ENCODE measurements around the gene ATP10A. TPM values are rescaled to one million over a fixed set of nuclear protein-coding genes. Genes with fewer than 3 reads are reported as not detected.

The ATP10A gene
- total RNA-seq, 1 experiment from 2014 or later = 2.1 TPM

DNA sequence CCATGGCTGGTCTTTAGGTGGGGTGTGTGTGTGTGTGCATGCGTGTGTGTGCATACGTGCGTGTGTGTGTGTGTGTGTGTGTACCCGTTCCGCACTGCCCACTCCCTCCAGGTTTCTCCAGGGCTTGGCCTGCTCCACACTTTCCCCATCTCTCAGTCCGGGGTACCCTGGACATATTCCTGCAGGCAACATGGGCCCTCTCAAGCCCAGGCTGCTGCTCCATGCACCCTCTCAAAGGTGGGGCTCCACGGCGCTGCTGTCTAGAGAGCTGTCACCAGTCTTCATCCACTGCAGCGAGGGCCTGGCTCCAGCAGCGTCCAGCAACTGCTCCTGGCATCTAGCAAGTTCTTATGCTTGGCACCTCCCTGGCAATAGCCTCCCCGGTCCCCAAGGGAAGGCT, 86.1 kb downstream of the ATP10A start:
- POLR2A ChIA-PET = no interaction called here
- CTCF ChIA-PET = interaction anchor here (0.7 kb wide), 1 partner anchor 175 kb away, joined by 3 read pairs; no protein-coding TSS in a partner anchor

DNA sequence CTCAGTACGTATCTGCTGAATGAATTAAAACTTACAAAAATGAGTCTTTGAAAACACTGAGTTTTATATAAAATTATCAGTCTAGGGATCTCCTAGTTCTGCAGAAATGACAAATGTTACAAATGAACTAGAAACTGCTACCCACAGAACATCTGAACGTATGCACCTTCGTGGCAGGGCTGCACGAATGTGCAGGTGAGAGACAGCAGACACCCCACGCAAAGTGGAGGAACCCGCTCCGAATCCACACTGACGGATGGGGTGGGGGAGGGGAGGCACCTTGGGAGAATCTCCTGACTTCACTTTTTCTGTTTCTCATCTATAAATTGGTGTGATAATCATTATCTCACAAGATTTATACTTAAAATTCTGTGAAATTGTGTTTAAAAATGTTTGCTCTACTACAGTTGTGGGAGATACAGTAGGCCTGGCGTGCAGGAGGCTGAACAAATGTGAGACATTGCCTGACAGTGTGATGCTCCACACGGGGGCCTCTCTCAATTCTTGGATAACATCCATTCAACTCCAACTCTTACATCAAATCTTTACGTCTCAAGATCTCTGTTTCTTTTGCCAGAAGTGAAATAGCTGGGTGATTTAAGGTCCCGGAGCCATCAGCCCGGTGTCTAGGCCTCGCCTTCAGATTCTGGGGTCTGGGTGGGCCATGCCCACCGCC, 86.9 kb downstream of the ATP10A start:
- DNase-seq (ENCODE audit: low spot score) = no peak
- POLR2A ChIA-PET = no interaction called here
- TF ChIP-seq, protein P1, sequence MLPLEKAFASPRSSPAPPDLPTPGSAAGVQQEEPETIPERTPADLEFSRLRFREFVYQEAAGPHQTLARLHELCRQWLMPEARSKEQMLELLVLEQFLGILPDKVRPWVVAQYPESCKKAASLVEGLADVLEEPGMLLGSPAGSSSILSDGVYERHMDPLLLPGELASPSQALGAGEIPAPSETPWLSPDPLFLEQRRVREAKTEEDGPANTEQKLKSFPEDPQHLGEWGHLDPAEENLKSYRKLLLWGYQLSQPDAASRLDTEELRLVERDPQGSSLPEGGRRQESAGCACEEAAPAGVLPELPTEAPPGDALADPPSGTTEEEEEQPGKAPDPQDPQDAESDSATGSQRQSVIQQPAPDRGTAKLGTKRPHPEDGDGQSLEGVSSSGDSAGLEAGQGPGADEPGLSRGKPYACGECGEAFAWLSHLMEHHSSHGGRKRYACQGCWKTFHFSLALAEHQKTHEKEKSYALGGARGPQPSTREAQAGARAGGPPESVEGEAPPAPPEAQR (CRISPR knock-in tag; IDR thresholded peaks at IDR 0.05) = no peak
- TF ChIP-seq, protein P2, sequence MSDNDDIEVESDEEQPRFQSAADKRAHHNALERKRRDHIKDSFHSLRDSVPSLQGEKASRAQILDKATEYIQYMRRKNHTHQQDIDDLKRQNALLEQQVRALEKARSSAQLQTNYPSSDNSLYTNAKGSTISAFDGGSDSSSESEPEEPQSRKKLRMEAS (CRISPR knock-in tag; IDR thresholded peaks at IDR 0.05) = no peak
- TF ChIP-seq GTF2I (CRISPR knock-in tag; conservative IDR thresholded peaks at IDR 0.05) (no peak), SOX15 (CRISPR knock-in tag; IDR thresholded peaks at IDR 0.05) (no peak), USF2 (CRISPR knock-in tag; IDR thresholded peaks at IDR 0.05) (no peak), TEAD4 (CRISPR knock-in tag; IDR thresholded peaks at IDR 0.05) (no peak), CBFB (CRISPR knock-in tag; IDR thresholded peaks at IDR 0.05; ENCODE audit: low read depth) (no peak), GABPB1 (CRISPR knock-in tag; IDR thresholded peaks at IDR 0.05) (no peak), GRHL2 (CRISPR knock-in tag; IDR thresholded peaks at IDR 0.05; ENCODE audit: insufficient replicate concordance, severe bottlenecking) (no peak), MXD4 (CRISPR knock-in tag; IDR thresholded peaks at IDR 0.05; ENCODE audit: borderline replicate concordance) (no peak), CREB1 (CRISPR knock-in tag; IDR thresholded peaks at IDR 0.05) (no peak)

More for the DNA sequence above, 86.1 kb downstream of the ATP10A start:
- Mint-ChIP-seq H3K4me3 (no peak overlapping the region), H3K27me3 (ENCODE audit: low read depth) (no peaks in the 10 kb centered on the region), H3K36me3 (no peaks in the 10 kb centered on the region), H3K27ac (no peak overlapping the region), H3K4me1 (peaks cover 33% of the 10 kb centered on the region), H3K9me3 (no peaks in the 10 kb centered on the region)
- ATAC-seq = no peak
- no peak for DNase-seq (ENCODE audit: low spot score)
- TF ChIP-seq, protein P3, sequence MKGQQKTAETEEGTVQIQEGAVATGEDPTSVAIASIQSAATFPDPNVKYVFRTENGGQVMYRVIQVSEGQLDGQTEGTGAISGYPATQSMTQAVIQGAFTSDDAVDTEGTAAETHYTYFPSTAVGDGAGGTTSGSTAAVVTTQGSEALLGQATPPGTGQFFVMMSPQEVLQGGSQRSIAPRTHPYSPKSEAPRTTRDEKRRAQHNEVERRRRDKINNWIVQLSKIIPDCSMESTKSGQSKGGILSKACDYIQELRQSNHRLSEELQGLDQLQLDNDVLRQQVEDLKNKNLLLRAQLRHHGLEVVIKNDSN (CRISPR knock-in tag; IDR thresholded peaks at IDR 0.05) = no peak
- TF ChIP-seq E2F1 (CRISPR knock-in tag; IDR thresholded peaks at IDR 0.05) (no peak), ZMAT4 (CRISPR knock-in tag; IDR thresholded peaks at IDR 0.05) (no peak), ZBTB21 (CRISPR knock-in tag; IDR thresholded peaks at IDR 0.05; ENCODE audit: borderline replicate concordance) (no peak), ZNF512 (CRISPR knock-in tag; IDR thresholded peaks at IDR 0.05; ENCODE audit: borderline replicate concordance) (no peak), MYBL2 (CRISPR knock-in tag; IDR thresholded peaks at IDR 0.05) (no peak)
- TF ChIP-seq, protein P4, sequence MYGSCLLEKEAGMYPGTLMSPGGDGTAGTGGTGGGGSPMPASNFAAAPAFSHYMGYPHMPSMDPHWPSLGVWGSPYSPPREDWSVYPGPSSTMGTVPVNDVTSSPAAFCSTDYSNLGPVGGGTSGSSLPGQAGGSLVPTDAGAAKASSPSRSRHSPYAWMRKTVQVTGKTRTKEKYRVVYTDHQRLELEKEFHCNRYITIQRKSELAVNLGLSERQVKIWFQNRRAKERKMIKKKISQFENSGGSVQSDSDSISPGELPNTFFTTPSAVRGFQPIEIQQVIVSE (CRISPR knock-in tag; IDR thresholded peaks at IDR 0.05; ENCODE audit: borderline replicate concordance) = no peak
- TF ChIP-seq, protein P5, sequence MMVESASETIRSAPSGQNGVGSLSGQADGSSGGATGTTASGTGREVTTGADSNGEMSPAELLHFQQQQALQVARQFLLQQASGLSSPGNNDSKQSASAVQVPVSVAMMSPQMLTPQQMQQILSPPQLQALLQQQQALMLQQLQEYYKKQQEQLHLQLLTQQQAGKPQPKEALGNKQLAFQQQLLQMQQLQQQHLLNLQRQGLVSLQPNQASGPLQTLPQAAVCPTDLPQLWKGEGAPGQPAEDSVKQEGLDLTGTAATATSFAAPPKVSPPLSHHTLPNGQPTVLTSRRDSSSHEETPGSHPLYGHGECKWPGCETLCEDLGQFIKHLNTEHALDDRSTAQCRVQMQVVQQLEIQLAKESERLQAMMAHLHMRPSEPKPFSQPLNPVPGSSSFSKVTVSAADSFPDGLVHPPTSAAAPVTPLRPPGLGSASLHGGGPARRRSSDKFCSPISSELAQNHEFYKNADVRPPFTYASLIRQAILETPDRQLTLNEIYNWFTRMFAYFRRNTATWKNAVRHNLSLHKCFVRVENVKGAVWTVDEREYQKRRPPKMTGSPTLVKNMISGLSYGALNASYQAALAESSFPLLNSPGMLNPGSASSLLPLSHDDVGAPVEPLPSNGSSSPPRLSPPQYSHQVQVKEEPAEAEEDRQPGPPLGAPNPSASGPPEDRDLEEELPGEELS (CRISPR knock-in tag; IDR thresholded peaks at IDR 0.05) = no peak
- TF ChIP-seq, protein P6, sequence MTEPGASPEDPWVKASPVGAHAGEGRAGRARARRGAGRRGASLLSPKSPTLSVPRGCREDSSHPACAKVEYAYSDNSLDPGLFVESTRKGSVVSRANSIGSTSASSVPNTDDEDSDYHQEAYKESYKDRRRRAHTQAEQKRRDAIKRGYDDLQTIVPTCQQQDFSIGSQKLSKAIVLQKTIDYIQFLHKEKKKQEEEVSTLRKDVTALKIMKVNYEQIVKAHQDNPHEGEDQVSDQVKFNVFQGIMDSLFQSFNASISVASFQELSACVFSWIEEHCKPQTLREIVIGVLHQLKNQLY (CRISPR knock-in tag; IDR thresholded peaks at IDR 0.05) = no peak

More for the DNA sequence above, 86.9 kb downstream of the ATP10A start:
- Mint-ChIP-seq H3K27ac (no peak overlapping the region; the same call in 1 of the 2 replicates), H3K4me3 (no peak overlapping the region), H3K4me1 (peaks cover 33% of the 10 kb centered on the region), H3K27me3 (ENCODE audit: low read depth) (no peaks in the 10 kb centered on the region), H3K9me3 (no peaks in the 10 kb centered on the region), H3K36me3 (no peaks in the 10 kb centered on the region)
- CTCF ChIA-PET = no interaction called here
- no peak for ATAC-seq

All from WTC11 (cell line).